ENCODE results near the gene SFXN5. TPM values are rescaled to one million over a fixed set of nuclear protein-coding genes. Genes with fewer than 3 reads are reported as not detected.

SFXN5 gene
- total RNA-seq, 1 donor: 17.0 TPM

DNA sequence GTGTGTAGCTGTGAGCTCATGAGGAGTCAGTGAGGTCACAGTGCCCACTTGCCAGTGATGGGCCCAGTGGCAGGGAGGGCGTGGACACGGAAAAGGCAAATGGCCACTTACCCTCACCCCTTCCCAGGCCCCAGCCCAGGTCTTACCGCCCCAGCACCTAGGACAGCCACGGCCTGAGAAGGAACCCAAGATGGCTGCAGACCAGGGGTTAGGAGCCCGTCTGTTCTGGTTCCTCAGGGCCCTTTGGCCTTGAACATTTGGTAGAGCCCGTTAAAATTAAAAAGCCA, 80.1 kb downstream of the SFXN5 start:
- Histone ChIP-seq H3K4me2 (ENCODE audit: insufficient read depth, low read length) (no peak overlapping the region), H2AFZ (ENCODE audit: low read length) (no peak overlapping the region)

GRCh38 chr2:72990695-72991438, 80.6 kb downstream of the SFXN5 start:
- no peaks in the 10 kb centered on the region for H3K79me2 ChIP-seq (ENCODE audit: insufficient read depth, low read length)
- peak overlapping the region; percentile 28 for H3K4me2 ChIP-seq (ENCODE audit: insufficient read depth, low read length)
- TF ChIP-seq CTCF (IDR thresholded peaks at IDR 0.05; ENCODE audit: extremely low read depth, low read depth, low read length): no peak
- no peak overlapping the region for H3K4me3 ChIP-seq (ENCODE audit: insufficient read depth, low read length)
- H3K36me3 ChIP-seq (ENCODE audit: insufficient read depth, low read length): peaks cover 4% of the 10 kb centered on the region
- no peak overlapping the region for H2AFZ ChIP-seq (ENCODE audit: low read length)
- no peak for DNase-seq (ENCODE audit: insufficient read length, low spot score, missing footprints)
- no peaks in the 10 kb centered on the region for H3K9me3 ChIP-seq (ENCODE audit: low read depth, low read length)
- peaks cover 15% of the 10 kb centered on the region for H3K4me1 ChIP-seq (ENCODE audit: insufficient read depth, low read length)
- peak overlapping the region; percentile 69 for H3K27ac ChIP-seq (ENCODE audit: low read depth, low read length)
- H3K27me3 ChIP-seq (ENCODE audit: insufficient read depth, low read length): no peaks in the 10 kb centered on the region
- H4K20me1 ChIP-seq (ENCODE audit: insufficient read depth, low read length): peaks cover 7% of the 10 kb centered on the region

More for the DNA sequence above, 80.1 kb downstream of the SFXN5 start:
- no peak overlapping the region for H3K27ac ChIP-seq (ENCODE audit: low read depth, low read length)
- no peaks in the 10 kb centered on the region for H3K9me3 ChIP-seq (ENCODE audit: low read depth, low read length)
- H3K79me2 ChIP-seq (ENCODE audit: insufficient read depth, low read length): no peaks in the 10 kb centered on the region
- H3K4me3 ChIP-seq (ENCODE audit: insufficient read depth, low read length): no peak overlapping the region
- no peaks in the 10 kb centered on the region for H3K27me3 ChIP-seq (ENCODE audit: insufficient read depth, low read length)
- H3K4me1 ChIP-seq (ENCODE audit: insufficient read depth, low read length): peaks cover 15% of the 10 kb centered on the region
- H4K20me1 ChIP-seq (ENCODE audit: insufficient read depth, low read length): peaks cover 7% of the 10 kb centered on the region
- no peak for DNase-seq (ENCODE audit: insufficient read length, low spot score, missing footprints)
- peaks cover 4% of the 10 kb centered on the region for H3K36me3 ChIP-seq (ENCODE audit: insufficient read depth, low read length)
- TF ChIP-seq CTCF (IDR thresholded peaks at IDR 0.05; ENCODE audit: extremely low read depth, low read depth, low read length): no peak

DNA sequence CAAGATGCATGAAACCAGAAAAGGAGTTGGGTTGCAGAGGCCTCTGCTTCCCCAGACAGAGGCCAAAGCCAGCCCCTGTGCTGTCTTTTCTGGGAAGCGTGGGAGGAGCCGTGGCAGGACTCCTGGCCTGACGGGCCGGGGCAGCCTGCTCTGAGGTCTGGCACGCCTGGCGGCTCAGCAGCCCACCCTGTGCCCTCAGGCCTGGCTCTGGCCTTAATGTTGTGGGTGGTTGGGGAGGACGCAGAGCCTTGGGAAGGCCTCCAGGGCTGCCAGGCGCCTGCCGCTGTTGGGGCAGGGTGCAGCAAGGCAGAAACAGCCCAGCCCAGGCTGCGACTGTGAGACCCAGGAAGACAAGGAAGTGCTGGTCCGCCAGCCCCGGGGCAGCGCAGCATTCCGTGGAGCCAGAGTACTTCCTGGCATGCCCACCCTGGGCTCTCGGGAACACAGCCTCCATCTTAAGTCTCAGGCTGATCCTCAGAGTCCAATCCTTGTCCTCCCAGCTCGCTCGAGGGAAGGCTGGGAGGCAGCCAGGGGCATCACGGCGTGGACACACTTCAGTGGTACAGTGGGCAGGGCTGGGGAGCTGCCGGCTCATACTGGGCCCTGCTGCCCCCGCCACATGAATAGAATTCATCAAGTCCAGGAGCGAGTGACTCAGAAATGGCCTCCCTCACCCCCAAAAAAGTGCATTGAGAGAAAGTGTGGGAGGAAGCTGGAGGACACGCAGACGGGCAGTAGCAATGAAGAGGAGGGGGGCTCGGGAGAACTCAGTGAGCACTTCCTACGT, 81.5 kb downstream of the SFXN5 start:
- no peak for TF ChIP-seq CTCF (IDR thresholded peaks at IDR 0.05; ENCODE audit: extremely low read depth, low read depth, low read length)
- Histone ChIP-seq H3K4me1 (ENCODE audit: insufficient read depth, low read length) (peaks cover 15% of the 10 kb centered on the region), H3K27me3 (ENCODE audit: insufficient read depth, low read length) (no peaks in the 10 kb centered on the region)

DNA sequence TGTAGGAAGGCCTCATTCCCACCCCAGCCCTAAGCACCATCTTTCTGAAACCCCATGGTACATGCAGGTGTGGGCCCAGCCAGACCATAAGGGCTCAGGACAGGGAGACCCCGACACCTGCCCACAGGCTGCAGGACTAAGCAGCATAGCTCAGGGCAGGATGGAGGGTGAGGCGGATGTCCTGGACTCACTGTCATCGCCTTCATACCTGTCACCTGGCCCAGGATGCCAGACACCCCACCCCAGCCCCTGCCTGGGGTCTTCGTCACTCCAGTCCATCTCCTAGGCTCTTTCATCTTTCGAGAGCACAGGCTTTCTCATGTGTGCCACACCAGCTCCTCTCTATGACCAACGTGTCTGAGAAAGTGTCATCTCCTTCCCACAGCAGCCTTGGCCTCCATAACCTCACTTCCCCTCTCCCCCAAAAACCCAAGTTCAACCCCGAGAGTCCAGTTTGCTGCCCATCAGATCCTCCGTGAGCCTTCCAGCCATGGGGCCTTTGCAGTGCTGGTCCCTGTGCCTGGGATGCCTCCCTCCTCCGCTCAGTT, 82.7 kb downstream of the SFXN5 start:
- no peak for TF ChIP-seq CTCF (IDR thresholded peaks at IDR 0.05; ENCODE audit: extremely low read depth, low read depth, low read length)
- Histone ChIP-seq H3K4me1 (ENCODE audit: insufficient read depth, low read length) (peaks cover 15% of the 10 kb centered on the region), H3K27ac (ENCODE audit: low read depth, low read length) (no peak overlapping the region), H4K20me1 (ENCODE audit: insufficient read depth, low read length) (peaks cover 7% of the 10 kb centered on the region), H3K9me3 (ENCODE audit: low read depth, low read length) (no peaks in the 10 kb centered on the region), H3K36me3 (ENCODE audit: insufficient read depth, low read length) (peaks cover 4% of the 10 kb centered on the region), H2AFZ (ENCODE audit: low read length) (no peak overlapping the region), H3K27me3 (ENCODE audit: insufficient read depth, low read length) (no peaks in the 10 kb centered on the region), H3K4me3 (ENCODE audit: insufficient read depth, low read length) (no peak overlapping the region), H3K4me2 (ENCODE audit: insufficient read depth, low read length) (no peak overlapping the region), H3K79me2 (ENCODE audit: insufficient read depth, low read length) (no peaks in the 10 kb centered on the region)
- DNase-seq (ENCODE audit: insufficient read length, low spot score, missing footprints): no peak

More for the DNA sequence above, 81.5 kb downstream of the SFXN5 start:
- Histone ChIP-seq H3K36me3 (ENCODE audit: insufficient read depth, low read length) (peaks cover 4% of the 10 kb centered on the region), H3K79me2 (ENCODE audit: insufficient read depth, low read length) (no peaks in the 10 kb centered on the region), H3K4me3 (ENCODE audit: insufficient read depth, low read length) (no peak overlapping the region), H4K20me1 (ENCODE audit: insufficient read depth, low read length) (peaks cover 7% of the 10 kb centered on the region), H3K27ac (ENCODE audit: low read depth, low read length) (peak overlapping the region; percentile 69), H3K9me3 (ENCODE audit: low read depth, low read length) (no peaks in the 10 kb centered on the region), H3K4me2 (ENCODE audit: insufficient read depth, low read length) (peak overlapping the region; percentile 28), H2AFZ (ENCODE audit: low read length) (peak overlapping the region; percentile 85)
- DNase-seq (ENCODE audit: insufficient read length, low spot score, missing footprints): peak; percentile 86
